ENCODE measurements around the gene PJVK.

Gene PJVK

DNA sequence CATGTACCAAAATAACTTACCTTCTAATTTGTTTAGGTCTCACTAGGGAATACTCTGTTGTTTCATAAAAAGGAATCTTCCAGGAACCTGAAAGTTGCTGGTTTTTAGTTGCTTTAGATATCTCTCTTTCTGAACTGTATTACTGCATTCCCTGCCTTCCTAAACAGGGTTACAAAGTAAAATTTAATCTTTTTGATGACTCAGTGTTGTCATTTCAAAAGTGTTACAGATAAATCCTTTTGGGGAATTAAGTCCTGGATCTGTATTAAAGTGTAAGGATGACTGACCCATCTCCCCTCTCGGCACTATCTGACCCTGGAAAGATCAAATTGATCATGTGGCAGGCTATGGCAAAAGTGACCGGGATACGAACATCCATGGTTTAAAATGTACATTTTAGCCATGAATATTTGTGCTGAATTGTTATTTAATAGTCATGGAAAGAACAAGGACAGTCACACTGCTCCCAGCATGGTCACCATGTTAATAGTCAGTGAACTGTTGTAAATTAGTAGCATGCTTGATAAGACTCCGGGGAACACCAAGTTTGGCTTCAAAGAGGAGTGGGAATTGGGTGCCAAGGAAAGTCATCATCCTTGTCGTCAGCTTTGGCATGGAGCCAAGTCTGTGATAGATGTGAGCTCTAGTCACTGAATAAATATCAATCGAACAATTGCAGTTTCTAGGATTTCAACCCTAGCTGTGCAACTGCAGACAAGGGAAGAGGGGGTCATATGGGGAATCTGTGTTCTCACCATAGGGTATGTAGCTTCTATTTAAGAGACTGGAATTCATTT is 33.3 kb downstream of the PJVK start:
- DNase-seq = no peak

DNA sequence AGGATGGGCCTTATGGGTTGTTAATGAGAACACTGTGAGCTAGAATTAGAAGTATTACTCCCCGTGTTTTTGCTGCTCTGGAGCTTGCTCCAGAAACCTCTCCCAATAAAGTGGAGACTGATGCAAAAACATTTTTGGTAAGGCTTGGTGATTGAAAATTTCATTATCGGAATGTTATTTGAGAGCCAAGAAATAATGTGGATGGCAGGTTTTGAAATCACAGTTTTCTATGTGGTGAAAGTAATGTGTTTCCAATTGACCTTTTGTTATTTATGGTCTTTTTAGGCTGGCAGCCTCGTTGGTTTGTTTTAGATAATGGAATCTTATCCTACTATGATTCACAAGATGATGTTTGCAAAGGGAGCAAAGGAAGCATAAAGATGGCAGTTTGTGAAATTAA is 34.2 kb downstream of the PJVK start:
- no peak for DNase-seq

DNA sequence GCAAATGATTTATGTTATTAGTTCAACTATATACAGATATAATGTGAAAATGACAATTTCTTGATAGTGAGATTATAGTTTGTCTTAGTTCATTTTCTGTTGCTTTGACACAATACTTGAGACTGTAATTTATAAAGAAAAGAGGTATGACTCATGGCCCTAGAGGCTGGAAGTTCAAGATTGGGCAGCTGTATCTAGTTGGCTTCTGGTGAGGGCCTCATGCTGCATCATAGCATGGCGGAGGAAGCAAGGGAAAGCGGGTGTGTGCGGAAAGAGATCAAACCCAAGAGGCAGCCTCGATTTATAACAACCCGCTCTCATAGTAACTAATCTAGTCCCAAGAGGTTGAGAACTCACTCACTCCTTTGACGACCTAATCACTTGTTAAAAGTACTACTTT is 40.4 kb downstream of the PJVK start:
- DNase-seq = no peak

DNA sequence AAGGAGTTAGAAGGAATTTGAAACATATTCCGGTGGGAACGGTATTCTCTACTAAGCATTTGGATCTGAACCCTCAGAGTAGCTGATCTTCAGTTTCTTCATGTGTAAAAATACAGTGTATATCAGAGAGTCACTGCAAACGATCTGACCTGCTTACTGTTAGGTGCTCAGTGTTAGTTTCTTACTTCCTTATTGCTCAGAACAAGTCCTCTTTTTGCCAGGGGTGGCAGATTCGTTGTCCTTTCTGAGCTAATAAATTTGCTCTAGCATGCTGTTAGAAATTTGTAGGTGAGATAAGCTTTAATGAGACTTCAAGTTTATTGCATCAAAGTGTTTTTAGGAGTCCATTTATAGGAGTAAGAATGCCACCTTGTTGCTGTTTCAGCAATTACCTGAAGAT is 44.9 kb downstream of the PJVK start:
- no peak for DNase-seq

DNA sequence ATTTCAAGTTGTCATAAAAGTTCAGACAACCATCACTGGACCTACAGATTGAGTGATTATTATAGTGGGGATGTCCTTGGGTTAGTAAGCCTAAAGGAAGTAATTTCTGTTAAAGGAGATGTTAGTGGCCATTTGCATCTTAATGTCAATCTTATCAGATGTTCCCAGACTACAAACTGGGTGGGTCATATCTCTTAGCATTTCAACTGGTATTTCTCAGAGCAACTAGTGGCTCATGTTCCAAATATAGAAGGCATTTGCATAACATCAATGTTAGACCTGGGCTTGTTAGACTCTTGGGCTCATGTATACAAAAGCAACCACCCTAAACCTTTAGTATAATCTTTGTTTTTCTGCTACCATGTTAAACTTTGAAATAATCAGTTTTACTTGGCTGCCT is 47.0 kb downstream of the PJVK start:
- no peak for DNase-seq

DNA sequence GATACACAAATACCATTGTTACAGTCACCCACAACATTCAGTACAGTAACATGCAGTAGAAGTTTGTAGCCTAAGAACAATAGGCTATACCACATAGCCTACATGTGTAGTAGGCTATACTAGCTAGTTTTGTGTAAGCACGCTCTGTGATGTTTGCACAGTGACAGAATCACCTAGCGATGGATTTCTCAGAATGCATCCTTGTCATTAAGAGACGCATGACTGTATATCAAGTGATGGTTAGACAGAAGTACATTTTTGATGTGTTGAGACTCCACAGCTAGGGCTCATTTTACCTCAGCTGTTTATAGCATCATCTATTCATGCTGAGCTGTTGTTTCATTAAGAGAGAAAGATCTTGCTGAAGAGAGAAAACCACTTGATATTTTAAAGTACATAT is 48.5 kb downstream of the PJVK start:
- no peak for DNase-seq

DNA sequence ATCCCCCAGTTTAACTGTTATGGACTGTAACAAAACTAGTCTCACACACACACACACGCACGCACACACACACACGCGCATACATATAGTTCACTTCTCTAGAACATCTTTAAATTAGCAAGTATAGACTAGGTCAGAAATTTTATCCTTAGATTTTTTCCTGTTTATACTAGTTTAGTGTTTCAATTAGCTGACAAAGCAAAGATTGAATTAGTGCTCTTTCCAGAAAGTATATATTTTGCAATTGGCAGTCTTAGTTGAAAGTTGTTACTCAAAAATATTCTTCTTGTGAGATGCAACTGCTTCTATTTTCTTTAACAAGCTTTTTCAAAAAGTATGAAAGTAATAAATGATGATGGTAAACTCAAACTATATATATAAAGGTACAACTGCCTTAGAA is 51.6 kb downstream of the PJVK start:
- no peak for DNase-seq

DNA sequence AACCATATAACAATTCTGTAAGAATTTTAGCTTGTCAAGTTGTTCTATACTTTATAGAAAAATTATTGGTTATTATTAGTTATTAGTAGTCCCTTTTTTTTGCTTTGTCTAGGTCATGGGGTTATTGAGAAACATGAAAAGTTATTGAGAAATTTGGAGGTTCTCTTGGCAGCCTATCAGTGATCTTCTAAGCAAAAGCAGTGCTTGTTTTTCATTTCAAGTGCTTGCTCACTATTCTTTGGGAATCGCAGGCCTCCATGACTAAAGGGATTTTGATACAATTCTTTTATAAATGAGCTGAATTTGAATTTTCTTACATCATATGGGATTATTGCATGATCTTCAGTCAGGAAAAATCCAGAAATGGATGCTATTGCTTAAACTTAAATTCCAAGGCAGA is 54.9 kb downstream of the PJVK start:
- DNase-seq = no peak

DNA sequence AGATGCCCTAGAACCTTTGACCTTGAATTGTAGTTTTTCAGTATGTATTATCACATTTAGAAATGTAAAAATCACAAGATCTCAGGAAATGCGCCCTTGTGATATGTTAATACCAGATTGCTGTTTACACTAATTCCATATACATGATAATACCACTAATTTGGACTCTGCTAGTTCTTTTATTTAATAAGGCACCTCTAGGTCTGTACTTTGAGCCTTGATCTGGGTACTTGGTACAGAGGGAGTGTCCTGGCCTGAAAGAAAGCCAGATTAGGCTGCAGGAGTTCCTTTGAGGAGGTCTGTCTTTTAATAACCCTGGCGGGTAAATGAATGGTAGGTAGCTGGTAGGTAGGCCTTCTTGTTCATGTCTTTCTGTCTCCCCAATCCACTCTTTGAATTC is 55.3 kb downstream of the PJVK start:
- no peak for DNase-seq

DNA sequence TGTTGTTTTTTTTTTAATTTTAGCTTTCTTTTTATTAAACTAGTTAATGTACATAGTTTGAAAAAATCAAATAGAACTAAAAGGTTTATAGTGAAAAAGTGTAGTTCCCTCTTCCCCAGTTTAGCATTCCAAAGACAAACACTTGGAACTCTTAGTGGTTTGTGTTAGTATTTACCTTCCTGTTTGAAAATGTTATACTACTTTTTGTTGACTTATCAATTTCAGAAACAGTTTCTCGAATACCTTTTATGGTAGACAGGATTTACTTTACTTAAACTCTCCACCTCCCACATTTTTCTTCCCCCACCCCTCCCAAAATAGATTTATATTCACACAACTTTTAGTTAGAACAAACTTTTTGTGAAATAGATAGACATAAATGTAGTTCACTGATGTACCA is 55.8 kb downstream of the PJVK start:
- no peak for DNase-seq

DNA sequence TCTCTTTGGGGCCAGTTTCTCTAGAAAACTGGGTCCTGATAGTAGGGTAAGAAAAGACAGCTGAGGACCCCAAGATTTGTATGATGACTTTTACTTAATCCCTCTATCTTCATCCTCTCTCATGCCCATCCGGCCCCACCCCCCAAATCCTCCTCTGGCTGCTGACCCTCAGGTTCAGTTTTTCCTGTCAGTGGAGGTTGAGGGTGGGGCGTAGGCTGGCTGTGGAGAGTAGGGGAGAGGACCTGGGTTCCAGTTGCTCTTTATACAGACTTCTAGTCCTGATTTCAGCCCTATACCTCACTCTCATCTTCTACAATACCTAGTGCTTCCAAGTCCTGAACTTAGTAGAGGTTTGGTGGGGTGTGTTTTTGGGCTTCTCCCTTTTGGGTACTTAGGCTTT is 57.5 kb downstream of the PJVK start:
- DNase-seq = no peak

DNA sequence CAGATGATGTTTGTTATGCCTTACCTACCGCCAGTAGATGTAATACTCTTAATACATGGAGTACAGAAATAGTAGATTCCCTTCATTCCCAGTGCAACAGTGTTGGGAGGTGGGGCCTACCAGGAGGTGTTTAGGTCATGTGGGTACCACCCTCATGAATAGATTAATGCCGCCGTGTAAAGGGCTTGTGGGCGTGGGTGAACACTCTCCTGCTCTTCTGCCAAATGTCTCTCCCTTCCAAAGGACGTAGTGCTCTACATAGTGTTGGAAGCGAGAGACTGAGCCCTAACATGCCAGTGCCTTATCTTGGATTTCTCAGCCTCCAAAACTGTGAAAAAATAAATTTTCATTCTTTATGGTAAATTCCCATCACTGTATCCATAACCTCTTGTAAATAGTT is 59.2 kb downstream of the PJVK start:
- DNase-seq = no peak
